Psoas muscle (tissue), 8 donors: ENCODE results near the gene ATP7B. TPM values are rescaled to one million over a fixed set of nuclear protein-coding genes. Genes with fewer than 3 reads are reported as not detected.

ENCODE experiments used
- ATAC-seq, 4 donors: fragments of 200-7000 bp; cut with Tn5 transposase; one replicate each; pipeline ENCODE4 v1.9.1; 2020; ENCODE audit warnings: moderate library complexity in 3 of 4, mild to moderate bottlenecking in 2 of 4
- DNase-seq, 2 donors: peaks; one replicate each; pipeline ENCODE4 v3.0.0-alpha.2; 2020
- H3K27ac ChIP-seq: fragments of 200-600 bp; one replicate; pipeline ENCODE4 v1.8.0; 2022
- H3K27me3 ChIP-seq, 3 donors: fragments of 200-600 bp in 1 of 3; one replicate each; pipeline versions ENCODE4 v1.6.1 to v1.8.0; 2013 to 2022; ENCODE audit warnings: low read length in 2 of 3, mild to moderate bottlenecking in 2 of 3, moderate library complexity in 1 of 3; ENCODE audit not compliant: insufficient read depth in 3 of 3
- H3K36me3 ChIP-seq, 2 donors: fragments of 200-600 bp in 1 of 2; one replicate each; pipeline versions ENCODE4 v1.6.1 to v1.8.0; 2013 to 2022; ENCODE audit warnings: low read depth in 1 of 2, mild to moderate bottlenecking in 1 of 2, moderate library complexity in 1 of 2; ENCODE audit not compliant: insufficient read depth in 1 of 2
- H3K4me1 ChIP-seq: fragments of 200-600 bp; one replicate; pipeline ENCODE4 v1.8.0; 2022
- H3K4me3 ChIP-seq: fragments of 200-600 bp; one replicate; pipeline ENCODE4 v1.8.0; 2022; ENCODE audit warnings: mild to moderate bottlenecking
- H3K9me3 ChIP-seq: fragments of 200-600 bp; one replicate; pipeline ENCODE4 v1.8.0; 2022
- WGBS, 3 donors: extraction: QIAGEN DNeasy Blood & Tissue Kit; methylation state at CpG; one replicate each; pipeline versions ENCODE4 v1.1.6 to v1.1.7; 2013; 5-methylcytosine and 5-hydroxymethylcytosine counted together
- intact Hi-C, 2 donors: fragments of 100-400 bp; cut with DNase I; formaldehyde crosslinking; loops; one replicate each; pipeline versions ENCODE4 v1.11.0 to v1.14.2; 2022
- polyA plus RNA-seq, 3 donors: library from polyadenylated mRNA; stranded (reverse); fragments of 200-250 nt; gene quantifications; one replicate each; pipeline ENCODE4 v1.2.3, GENCODE V29; 2013
- total RNA-seq, 4 donors: library from RNA; stranded (reverse); fragmentation: NEBNext Ultra II Directional in 2 of 4; extraction: Animal tissue kit (Norgen Biotek cat#: 25700) in 2 of 4; gene quantifications; one replicate each; pipeline versions ENCODE4 v1.2.1 to v1.2.4, GENCODE V29; 2021 to 2023
- TF ChIP-seq, protein P1 (sequence below): fragments of 200-600 bp; IDR thresholded peaks from one replicate; pipeline ENCODE4 v1.8.0; 2022; ENCODE audit warnings: antibody characterized with exemption
- donor health status: healthy with polysubstance abuse.
- donor health status: DM: no; HTN: no; CAD: no; lungs with moderate emphysema.
- donor health status: Bipolar disorder and iron deficiency.
- donor health status: healthy.
- donor health status: DM: yes; HTN: yes; CAD: no.
- donor health status: DM: no; HTN: no; CAD: no.
- donor health status: DM: no; HTN: no; CAD: no.
- donor health status: DM: yes; HTN: yes; CAD: no.

Gene ATP7B
- total and polyA plus RNA-seq, 7 donors: 0.72 to 3.5 (median 1.3) TPM

DNA sequence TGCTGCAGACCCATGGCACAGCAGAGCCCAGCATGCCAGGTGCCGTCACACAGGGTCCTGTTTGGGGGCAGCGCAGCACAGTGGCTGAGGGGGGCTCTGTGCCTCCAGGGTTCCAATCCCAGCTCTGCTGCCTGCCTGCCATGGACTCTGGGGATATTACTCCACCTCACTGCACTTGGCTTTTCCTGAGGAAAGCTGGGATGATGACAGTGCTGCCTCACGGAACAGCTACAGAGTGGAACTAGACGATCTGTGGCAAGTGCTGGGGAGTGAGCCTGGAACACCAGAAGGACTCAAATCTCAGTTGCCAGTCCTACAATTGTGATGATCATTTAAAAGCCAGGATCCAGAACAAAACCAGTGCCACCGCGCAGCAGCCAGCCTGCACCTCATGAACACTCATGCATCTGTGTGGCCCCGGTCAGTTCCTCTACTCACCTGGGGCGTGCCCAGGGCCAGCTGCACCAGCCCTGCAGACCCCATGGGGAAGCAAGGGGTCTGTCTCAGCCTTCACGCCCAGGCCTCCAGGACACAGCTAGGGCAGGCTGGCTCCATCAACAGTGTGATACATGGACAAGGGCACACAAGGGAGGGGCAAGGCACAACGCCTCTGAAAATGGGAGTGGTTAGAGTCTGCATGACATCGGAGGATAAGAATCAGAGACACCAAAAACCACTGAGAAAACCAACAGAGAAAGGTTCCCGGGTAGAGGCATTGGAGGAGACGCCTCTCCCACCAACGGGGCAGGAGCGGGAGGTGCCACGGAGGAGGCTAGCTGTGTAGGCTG lies 55.2 kb downstream of the ATP7B start:
- WGBS, 3 donors: 67 to 71% (median 69%) methylated on average over 16 of the region's 16 CpGs
- Histone ChIP-seq H3K4me3 (peak overlapping the region; percentile 17), H3K36me3 (no peaks in the 10 kb centered on the region), H3K9me3 (no peaks in the 10 kb centered on the region), H3K27ac (peak overlapping the region; percentile 57), H3K27me3 (no peaks in the 10 kb centered on the region), H3K4me1 (no peaks in the 10 kb centered on the region)
- TF ChIP-seq, protein P1, sequence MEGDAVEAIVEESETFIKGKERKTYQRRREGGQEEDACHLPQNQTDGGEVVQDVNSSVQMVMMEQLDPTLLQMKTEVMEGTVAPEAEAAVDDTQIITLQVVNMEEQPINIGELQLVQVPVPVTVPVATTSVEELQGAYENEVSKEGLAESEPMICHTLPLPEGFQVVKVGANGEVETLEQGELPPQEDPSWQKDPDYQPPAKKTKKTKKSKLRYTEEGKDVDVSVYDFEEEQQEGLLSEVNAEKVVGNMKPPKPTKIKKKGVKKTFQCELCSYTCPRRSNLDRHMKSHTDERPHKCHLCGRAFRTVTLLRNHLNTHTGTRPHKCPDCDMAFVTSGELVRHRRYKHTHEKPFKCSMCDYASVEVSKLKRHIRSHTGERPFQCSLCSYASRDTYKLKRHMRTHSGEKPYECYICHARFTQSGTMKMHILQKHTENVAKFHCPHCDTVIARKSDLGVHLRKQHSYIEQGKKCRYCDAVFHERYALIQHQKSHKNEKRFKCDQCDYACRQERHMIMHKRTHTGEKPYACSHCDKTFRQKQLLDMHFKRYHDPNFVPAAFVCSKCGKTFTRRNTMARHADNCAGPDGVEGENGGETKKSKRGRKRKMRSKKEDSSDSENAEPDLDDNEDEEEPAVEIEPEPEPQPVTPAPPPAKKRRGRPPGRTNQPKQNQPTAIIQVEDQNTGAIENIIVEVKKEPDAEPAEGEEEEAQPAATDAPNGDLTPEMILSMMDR: no peak
- ATAC-seq (peak; percentile 20 to 47 (median 35)), DNase-seq (no peak)
- intact Hi-C loops: no loop called here

GRCh38 chr13:51955281-51955771 lies 55.9 kb downstream of the ATP7B start:
- H3K4me1 ChIP-seq: no peaks in the 10 kb centered on the region
- intact Hi-C loops: no loop called here
- peak overlapping the region; percentile 17 for H3K4me3 ChIP-seq
- 28 to 50% (median 32%) methylated on average over 15 of the region's 15 CpGs for WGBS, 3 donors
- DNase-seq (no peak), ATAC-seq (peak; percentile 83 to 90 (median 90))
- TF ChIP-seq, protein P1: no peak
- no peaks in the 10 kb centered on the region for H3K27me3 ChIP-seq
- H3K27ac ChIP-seq: peak overlapping the region; percentile 57
- no peaks in the 10 kb centered on the region for H3K36me3 ChIP-seq
- no peaks in the 10 kb centered on the region for H3K9me3 ChIP-seq

DNA sequence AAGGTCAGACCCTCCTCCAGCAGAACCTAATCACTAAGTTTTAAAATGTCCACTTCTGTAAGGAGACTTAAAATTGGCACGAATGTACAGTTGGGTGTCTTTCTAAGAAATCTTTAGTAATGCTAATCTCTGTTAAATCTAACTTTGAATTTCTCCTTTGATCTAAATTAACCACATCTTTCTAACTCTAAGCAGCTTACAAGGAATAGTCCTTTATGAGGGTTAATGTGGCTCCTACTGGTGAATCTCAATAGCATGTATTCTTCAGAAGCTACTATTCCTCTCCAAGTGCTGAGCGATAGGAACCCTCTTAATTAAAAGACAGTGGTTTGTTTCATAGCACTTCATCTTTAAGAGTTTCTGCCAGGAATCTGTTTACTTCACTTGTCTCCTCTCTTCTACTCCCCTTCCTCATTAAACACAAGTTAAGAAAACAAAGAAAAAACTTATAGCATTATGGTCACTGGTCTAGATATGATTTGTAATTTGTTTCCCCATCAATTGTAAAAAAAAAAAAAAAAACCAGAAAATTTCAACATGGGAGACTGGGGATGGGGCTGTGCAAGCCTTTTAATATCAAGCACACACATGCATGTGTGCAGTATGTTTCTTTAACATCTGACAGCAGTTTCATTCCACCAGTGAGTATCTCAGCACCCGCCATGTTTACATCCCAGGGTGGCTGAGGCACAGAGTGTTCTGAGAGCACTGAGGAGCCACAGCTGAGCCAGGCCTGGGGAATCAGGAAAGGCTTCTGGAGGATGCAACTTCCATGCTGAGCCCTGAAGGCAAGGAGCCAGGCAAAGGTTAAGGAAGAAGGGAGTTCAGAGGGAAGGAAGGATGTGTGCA lies 57.7 kb downstream of the ATP7B start:
- Histone ChIP-seq H3K4me1 (no peaks in the 10 kb centered on the region), H3K9me3 (no peaks in the 10 kb centered on the region), H3K4me3 (no peak overlapping the region), H3K36me3 (peaks cover 0 to 8% of the 10 kb centered on the region in 2 donors), H3K27ac (no peak overlapping the region), H3K27me3 (no peaks in the 10 kb centered on the region)
- TF ChIP-seq, protein P1: no peak
- WGBS, 3 donors: 95 to 97% (median 95%) methylated on average over 3 of the region's 3 CpGs
- DNase-seq: no peak
- intact Hi-C loops: no loop called here
- ATAC-seq: no peak

- Histone ChIP-seq H3K4me3 (no peak overlapping the region), H3K36me3 (peaks cover 0 to 21% of the 10 kb centered on the region in 2 donors), H3K4me1 (no peaks in the 10 kb centered on the region), H3K9me3 (no peaks in the 10 kb centered on the region), H3K27me3 (no peaks in the 10 kb centered on the region), H3K27ac (no peak overlapping the region)
- WGBS, 3 donors: 77 to 85% (median 78%) methylated on average over 5 of the region's 5 CpGs
- no peak for ATAC-seq
- intact Hi-C loops: no loop called here
- no peak for DNase-seq
- TF ChIP-seq, protein P1: no peak
Measured at GRCh38 chr13:51950722-51951121, 60.5 kb downstream of the ATP7B start.
